Heart left ventricle (tissue), 16 donors: ENCODE results near the gene TENT4B. TPM values are rescaled to one million over a fixed set of nuclear protein-coding genes. Genes with fewer than 3 reads are reported as not detected.
A peak's percentile ranks its signal among the peaks of the same experiment; 100 is the strongest.

Source experiments
- ATAC-seq, 4 donors: fragments of 200-7000 bp; cut with Tn5 transposase; one replicate each; pipeline ENCODE4 v1.9.1; 2020 to 2022; ENCODE audit warnings: moderate library complexity in 4 of 4, mild to moderate bottlenecking in 3 of 4, moderate number of reproducible peaks in 1 of 4
- DNase-seq, 5 donors: peaks; one replicate each; pipeline ENCODE4 v3.0.0-alpha.2; 2020
- H3K27ac ChIP-seq, 12 donors: fragments of 200-600 bp; sonication (generic) in 4 of 12; one replicate each; pipeline versions ENCODE4 v1.5.0 to v1.8.0; 2016 to 2022; ENCODE audit warnings: mild to moderate bottlenecking in 2 of 12
- H3K27me3 ChIP-seq, 9 donors: fragments of 200-600 bp; sonication (generic) in 2 of 9; one replicate each; pipeline versions ENCODE4 v1.5.1 to v1.8.0; 2016 to 2022; ENCODE audit warnings: mild to moderate bottlenecking in 3 of 9
- H3K36me3 ChIP-seq, 9 donors: fragments of 200-600 bp; sonication (generic) in 2 of 9; one replicate each; pipeline versions ENCODE4 v1.5.0 to v1.8.0; 2018 to 2022; ENCODE audit warnings: mild to moderate bottlenecking in 2 of 9
- H3K4me1 ChIP-seq, 12 donors: fragments of 200-600 bp; sonication (generic) in 4 of 12; one replicate each; pipeline versions ENCODE4 v1.5.0 to v1.8.0; 2016 to 2022; ENCODE audit warnings: mild to moderate bottlenecking in 3 of 12
- H3K4me3 ChIP-seq, 12 donors: fragments of 200-600 bp; sonication (generic) in 4 of 12; one replicate each; pipeline versions ENCODE4 v1.5.0 to v1.8.0; 2017 to 2022; ENCODE audit warnings: mild to moderate bottlenecking in 9 of 12, moderate library complexity in 4 of 12
- H3K9me3 ChIP-seq, 12 donors: fragments of 200-600 bp; sonication (generic) in 4 of 12; one replicate each; pipeline versions ENCODE4 v1.5.0 to v1.8.0; 2016 to 2022; ENCODE audit warnings: mild to moderate bottlenecking in 1 of 12
- POLR2A ChIP-seq, 2 donors: fragments of 450-650 bp; IDR thresholded peaks; one replicate each; pipeline ENCODE4 v1.6.1; 2017; ENCODE audit warnings: antibody characterized with exemption in 2 of 2, mild to moderate bottlenecking in 2 of 2, moderate library complexity in 2 of 2
- WGBS, 4 donors: extraction: QIAGEN DNeasy Blood & Tissue Kit in 2 of 4; methylation state at CpG; one replicate each; pipeline versions ENCODE4 v1.1.5 to v1.1.7; 2013 to 2018; 5-methylcytosine and 5-hydroxymethylcytosine counted together
- intact Hi-C, 10 donors: fragments of 100-400 bp; cut with DNase I; formaldehyde crosslinking; loops; one replicate each; pipeline versions ENCODE4 v1.11.1 to v1.14.2; 2022
- polyA plus RNA-seq, 2 donors: library from polyadenylated mRNA; stranded (reverse); fragments of 200-250 nt; gene quantifications; one replicate each; pipeline ENCODE4 v1.2.3, GENCODE V29; 2013
- total RNA-seq, 9 donors: library from RNA; depleted of rRNA in 2 of 9; stranded (reverse); fragments of >200 nt in 2 of 9; fragmentation: NEBNext Ultra II Directional in 3 of 9; extraction: Animal tissue kit (Norgen Biotek cat#: 25700) in 3 of 9; gene quantifications; one replicate each; pipeline versions ENCODE4 v1.1.0 to v1.2.4, GENCODE V29; 2016 to 2023
- TF ChIP-seq, protein P1 (sequence below), 12 donors: fragments of 200-600 bp; sonication (generic) in 4 of 12; IDR thresholded peaks; one replicate each; pipeline versions ENCODE4 v1.5.0 to v1.8.0; 2018 to 2022; ENCODE audit warnings: antibody characterized with exemption in 12 of 12, mild to moderate bottlenecking in 5 of 12
- donor health status: ischemic (EF 13 %, LVEDD 7.1; RV severe dilation, severe dysfunction).
- donor health status: healthy with polysubstance abuse.
- donor health status: DM: no; HTN: yes; CAD: no.
- donor health status: DM: no; HTN: no; CAD: no.
- donor health status: ischemic (EF 25% LVEDD 6.9; RV normal size, moderate dysfunction).
- donor health status: ischemic (EF 25% LVEDD 5.7; RV mildly dilated, moderate dysfunction).
- donor health status: healthy.
- donor health status: DM: yes; HTN: yes; CAD: no.
- donor health status: ischemic (EF 35%, LVEDD 5.7; RV mildly dilated, moderate dysfunction).
- donor health status: nonischemic (EF 11% LVEDD 7.7; RV severe dilation, severe dysfunction).
- donor health status: DM: yes; HTN: yes; CAD: no.
- donor health status: PGD.
- donor health status: ischemic (EF 29% LVEDD 5.4; RV normal size, mild dysfunction).
- donor health status: nonischemic (EF 23%, LVEDD 6.1; RV moderate dilation, normal function).

TENT4B gene
- total and polyA plus RNA-seq, 11 donors: 2.2 to 8.8 (median 6.5) TPM

GRCh38 chr16:50210266-50211038, 57.3 kb downstream of the TENT4B start:
- no peaks in the 10 kb centered on the region for H3K27me3 ChIP-seq
- intact Hi-C loops: loop anchor here (1.0 to 10.0 kb wide), 18 partner anchors 53 to 594 kb away; partner anchors contain the start of genes CNEP1R1 (in 8 of the 10), TENT4B (in 5 of the 10) and HEATR3 (in 2 of the 10)
- peak overlapping the region in 3 of 12 donors; percentile 17 to 48 (median 40) for H3K27ac ChIP-seq
- no peaks in the 10 kb centered on the region for H3K9me3 ChIP-seq
- WGBS, 4 donors: 59 to 71% (median 66%) methylated on average over 5 of the region's 5 CpGs
- ATAC-seq: peak; percentile 92 to 95 (median 94)
- H3K4me3 ChIP-seq: no peak overlapping the region
- peak; percentile 81 to 89 (median 82) for DNase-seq
- no peak for TF ChIP-seq POLR2A (IDR thresholded peaks at IDR 0.05)
- TF ChIP-seq, protein P1, sequence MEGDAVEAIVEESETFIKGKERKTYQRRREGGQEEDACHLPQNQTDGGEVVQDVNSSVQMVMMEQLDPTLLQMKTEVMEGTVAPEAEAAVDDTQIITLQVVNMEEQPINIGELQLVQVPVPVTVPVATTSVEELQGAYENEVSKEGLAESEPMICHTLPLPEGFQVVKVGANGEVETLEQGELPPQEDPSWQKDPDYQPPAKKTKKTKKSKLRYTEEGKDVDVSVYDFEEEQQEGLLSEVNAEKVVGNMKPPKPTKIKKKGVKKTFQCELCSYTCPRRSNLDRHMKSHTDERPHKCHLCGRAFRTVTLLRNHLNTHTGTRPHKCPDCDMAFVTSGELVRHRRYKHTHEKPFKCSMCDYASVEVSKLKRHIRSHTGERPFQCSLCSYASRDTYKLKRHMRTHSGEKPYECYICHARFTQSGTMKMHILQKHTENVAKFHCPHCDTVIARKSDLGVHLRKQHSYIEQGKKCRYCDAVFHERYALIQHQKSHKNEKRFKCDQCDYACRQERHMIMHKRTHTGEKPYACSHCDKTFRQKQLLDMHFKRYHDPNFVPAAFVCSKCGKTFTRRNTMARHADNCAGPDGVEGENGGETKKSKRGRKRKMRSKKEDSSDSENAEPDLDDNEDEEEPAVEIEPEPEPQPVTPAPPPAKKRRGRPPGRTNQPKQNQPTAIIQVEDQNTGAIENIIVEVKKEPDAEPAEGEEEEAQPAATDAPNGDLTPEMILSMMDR (IDR thresholded peaks at IDR 0.05): peak; percentile 52 to 88 (median 71)
- peaks cover 2 to 54% (median 37%) of the 10 kb centered on the region in 12 donors for H3K4me1 ChIP-seq
- peaks cover 0 to 38% (median 34%) of the 10 kb centered on the region in 9 donors for H3K36me3 ChIP-seq

DNA sequence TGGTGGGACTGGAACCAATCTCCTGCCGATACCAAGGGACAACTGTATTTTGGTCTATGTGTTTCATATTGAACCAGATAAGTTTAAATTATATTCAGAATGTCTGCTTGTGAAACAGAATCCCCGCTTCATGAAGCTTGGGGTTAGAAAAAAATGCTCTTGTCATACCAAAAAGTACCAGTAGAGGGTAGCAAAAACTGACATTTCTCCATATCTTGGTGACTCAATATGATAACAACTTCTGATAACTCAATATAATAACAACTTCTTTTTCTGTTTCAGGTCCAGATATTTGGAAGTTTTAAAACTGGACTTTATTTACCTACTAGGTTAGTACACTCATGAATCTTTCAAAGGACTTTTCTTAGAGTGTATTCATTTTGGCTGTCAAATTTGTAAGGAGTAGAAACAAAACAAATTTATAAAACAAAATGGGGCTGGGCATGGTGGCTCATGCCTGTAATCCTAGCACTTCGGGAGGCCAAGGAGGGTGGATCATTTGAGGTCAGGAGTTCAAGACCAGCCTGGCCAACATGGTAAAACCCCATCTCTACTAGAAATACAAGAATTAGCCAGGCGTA, 60.9 kb downstream of the TENT4B start:
- no peak overlapping the region for H3K4me3 ChIP-seq
- intact Hi-C loops: loop anchor here (5.0 to 10.0 kb wide), 12 partner anchors 57 to 591 kb away; partner anchors contain the start of genes CNEP1R1 (in 4 of the 10), TENT4B (in 3 of the 10) and HEATR3 (in 2 of the 10)
- no peak overlapping the region for H3K27ac ChIP-seq
- WGBS, 4 donors: 62 to 73% (median 66%) methylated on average over 4 of the region's 4 CpGs
- no peak for DNase-seq
- H3K4me1 ChIP-seq: peaks cover 0 to 26% (median 14%) of the 10 kb centered on the region in 12 donors
- no peaks in the 10 kb centered on the region for H3K27me3 ChIP-seq
- no peaks in the 10 kb centered on the region for H3K9me3 ChIP-seq
- no peak for ATAC-seq
- TF ChIP-seq, protein P1 (IDR thresholded peaks at IDR 0.05): peak; percentile 70 to 84 (median 80)
- no peak for TF ChIP-seq POLR2A (IDR thresholded peaks at IDR 0.05)
- H3K36me3 ChIP-seq: peaks cover 0 to 73% (median 70%) of the 10 kb centered on the region in 9 donors

- intact Hi-C loops: loop anchor here in 9 of 10 donors (5.0 to 10.0 kb wide), 4 partner anchors 139 to 589 kb away; no protein-coding TSS in a partner anchor
- ATAC-seq (no peak), DNase-seq (no peak)
- Histone ChIP-seq H3K27ac (no peak overlapping the region), H3K4me1 (peaks cover 0 to 9% (median 3%) of the 10 kb centered on the region in 12 donors), H3K4me3 (no peak overlapping the region), H3K27me3 (no peaks in the 10 kb centered on the region), H3K9me3 (no peaks in the 10 kb centered on the region), H3K36me3 (peaks cover 0 to 87% (median 74%) of the 10 kb centered on the region in 9 donors)
- 84 to 95% (median 91%) methylated on average over 4 of the region's 4 CpGs for WGBS, 4 donors
- TF ChIP-seq, protein P1 (IDR thresholded peaks at IDR 0.05): no peak
- TF ChIP-seq POLR2A (IDR thresholded peaks at IDR 0.05): no peak
Measured at GRCh38 chr16:50215680-50216079, 62.6 kb downstream of the TENT4B start.

- ATAC-seq (no peak), DNase-seq (no peak)
- Histone ChIP-seq H3K27ac (no peak overlapping the region), H3K36me3 (peaks cover 0 to 92% (median 76%) of the 10 kb centered on the region in 9 donors), H3K4me1 (peaks cover 0 to 7% (median 0%) of the 10 kb centered on the region in 12 donors), H3K27me3 (no peaks in the 10 kb centered on the region), H3K4me3 (no peak overlapping the region), H3K9me3 (no peaks in the 10 kb centered on the region)
- TF ChIP-seq POLR2A (IDR thresholded peaks at IDR 0.05): no peak
- TF ChIP-seq, protein P1 (IDR thresholded peaks at IDR 0.05): no peak
- 89 to 95% (median 93%) methylated on average over 6 of the region's 6 CpGs for WGBS, 4 donors
- intact Hi-C loops: loop anchor here in 9 of 10 donors (5.0 to 10.0 kb wide), 4 partner anchors 139 to 589 kb away; no protein-coding TSS in a partner anchor
Measured at GRCh38 chr16:50216231-50216630, 63.1 kb downstream of the TENT4B start.
